K562 (cell line): ENCODE data around the gene MFSD8. TPM values are rescaled to one million over a fixed set of nuclear protein-coding genes. Genes with fewer than 3 reads are reported as not detected.

Experiments used
- ERF ChIP-seq: fragments of 450-650 bp; formaldehyde crosslinking; IDR thresholded peaks from 2 replicates; pipeline ENCODE4 v1.4.0; 2020; ENCODE audit warnings: mild to moderate bottlenecking, mixed read lengths
- GTF2A2 ChIP-seq: IDR thresholded peaks from 2 replicates; pipeline ENCODE4 v1.6.1; 2016; ENCODE audit warnings: mild to moderate bottlenecking, missing genetic modification characterization, missing compliant biosample characterization
- HMGN3 ChIP-seq: IDR thresholded peaks from 2 replicates; pipeline ENCODE4 v1.6.1; 2011; ENCODE audit warnings: borderline replicate concordance, low read depth, mild to moderate bottlenecking, mixed read lengths, low read length; ENCODE audit not compliant: insufficient read length; ENCODE audit errors: extremely low read depth
- MCM7 ChIP-seq, 2 experiments: fragments of 450-650 bp; IDR thresholded peaks; 2 replicates each; pipeline ENCODE4 v1.6.1; 2016 to 2018
- MLX ChIP-seq, 2 experiments: fragments of 450-650 bp in 1 of 2; sonication (generic) in 1 of 2; formaldehyde crosslinking; conservative IDR thresholded peaks; 2 replicates each; pipeline versions ENCODE4 v1.4.0 to v1.8.1; 2020 to 2022; ENCODE audit warnings: mild to moderate bottlenecking in 1 of 2, missing genetic modification reagents in 1 of 2
- MTA3 ChIP-seq: fragments of 450-650 bp; formaldehyde crosslinking; IDR thresholded peaks from 2 replicates; pipeline ENCODE4 v1.6.1; 2017; ENCODE audit warnings: mild to moderate bottlenecking, borderline replicate concordance
- SAP30 ChIP-seq: fragments of 200-600 bp; sonication (generic); IDR thresholded peaks from 2 replicates; pipeline ENCODE4 v1.6.1; 2012; ENCODE audit warnings: borderline replicate concordance, low read depth, mild to moderate bottlenecking, moderate library complexity, low read length, control low read depth, inconsistent platforms; ENCODE audit not compliant: insufficient read depth, poor library complexity, severe bottlenecking
- SOX6 ChIP-seq: fragments of 450-650 bp; IDR thresholded peaks from 2 replicates; pipeline ENCODE4 v1.6.1; 2014; ENCODE audit warnings: mild to moderate bottlenecking
- TOE1 ChIP-seq, 2 experiments: fragments of 450-650 bp in 1 of 2; sonication (generic) in 1 of 2; formaldehyde crosslinking in 1 of 2; IDR thresholded peaks; 2 replicates each; pipeline versions ENCODE4 v1.7.1 to v1.8.0; 2016 to 2022; ENCODE audit warnings: borderline replicate concordance in 2 of 2, mild to moderate bottlenecking in 2 of 2, antibody characterized with exemption in 1 of 2, inconsistent platforms in 1 of 2, low read depth in 1 of 2, missing genetic modification reagents in 1 of 2, moderate library complexity in 1 of 2
- UBTF ChIP-seq, 2 experiments: IDR thresholded peaks; 2 replicates each; pipeline ENCODE4 v1.6.1; 2012; ENCODE audit warnings: improper control_type of control experiment in 2 of 2, low read depth in 2 of 2, low read length in 2 of 2, borderline replicate concordance in 1 of 2
- ZC3H8 ChIP-seq: fragments of 450-650 bp; IDR thresholded peaks from 2 replicates; pipeline ENCODE4 v1.6.1; 2017
- ZEB2 ChIP-seq: fragments of 450-650 bp; IDR thresholded peaks from 2 replicates; pipeline ENCODE4 v1.6.1; 2016
- ZFP30 ChIP-seq: fragments of 250-450 bp; sonication (Bioruptor Pico); IDR thresholded peaks from 2 replicates; pipeline ENCODE4 v1.8.0; 2022; ENCODE audit warnings: moderate library complexity, mild to moderate bottlenecking, inconsistent platforms, borderline replicate concordance
- polyA plus RNA-seq, 8 experiments: library from polyadenylated mRNA; depleted of rRNA in 4 of 8; stranded (reverse) in 5 of 8; unstranded in 3 of 8; fragments of >200 nt; fragmentation: Nextera tagmentation in 2 of 8; fragmentation: Illumina TruSeq in 1 of 8; extraction: Ambion mirVana in 2 of 8; extraction: Trizol in 1 of 8; gene quantifications; 2 replicates each; pipeline versions ENCODE4 v1.2.1 to v1.2.3, GENCODE V29; 2011 to 2014; ENCODE audit warnings: inconsistent platforms in 1 of 8, missing spikeins in 1 of 8
- total RNA-seq, 7 experiments: library from RNA; depleted of rRNA in 6 of 7; stranded (reverse); fragments of >200 nt in 6 of 7; fragmentation: Illumina TruSeq in 2 of 7; extraction: Trizol in 2 of 7; gene quantifications; 2 replicates each; pipeline versions ENCODE4 v1.2.1 to v1.2.3, GENCODE V29; 2011 to 2021; ENCODE audit warnings: low replicate concordance in 1 of 7
- TF ChIP-seq, protein P1 (sequence below), 3 experiments: fragments of 200-800 bp in 1 of 3; sonication (Bioruptor generic) in 1 of 3; sonication (generic) in 1 of 3; formaldehyde crosslinking in 1 of 3; IDR thresholded peaks; 2 replicates each; pipeline versions ENCODE4 v1.6.1 to v1.8.0; 2016 to 2022; ENCODE audit warnings: mild to moderate bottlenecking in 2 of 3, missing compliant biosample characterization in 2 of 3, missing genetic modification characterization in 2 of 3, missing genetic modification reagents in 1 of 3

Gene MFSD8
- total and polyA plus RNA-seq, 9 of the 15 experiments (the other 6 are each of a cell fraction or from before 2014, with no cell fraction given): 7.0 to 27.2 (median 18.7) TPM

- TF ChIP-seq HMGN3: peak; percentile 9
- no peak for TF ChIP-seq ERF
- no peak for TF ChIP-seq GTF2A2
- no peak for TF ChIP-seq ZFP30 (CRISPR knock-in tag)
- no peak for TF ChIP-seq UBTF (IDR thresholded peaks at IDR 0.05; ENCODE audit: borderline replicate concordance in 1 of 2, low read depth in 2 of 2, low read length in 2 of 2)
- TF ChIP-seq SOX6: no peak
- TF ChIP-seq ZEB2: peak; percentile 68; the same call in 1 of the 2 replicates
- TF ChIP-seq, protein P1, sequence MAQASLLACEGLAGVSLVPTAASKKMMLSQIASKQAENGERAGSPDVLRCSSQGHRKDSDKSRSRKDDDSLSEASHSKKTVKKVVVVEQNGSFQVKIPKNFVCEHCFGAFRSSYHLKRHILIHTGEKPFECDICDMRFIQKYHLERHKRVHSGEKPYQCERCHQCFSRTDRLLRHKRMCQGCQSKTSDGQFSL (CRISPR knock-in tag; IDR thresholded peaks at IDR 0.05): no peak; the same call in 1 of the 2 replicates
- TF ChIP-seq, protein P1 (tag; IDR thresholded peaks at IDR 0.05): no peak
- TF ChIP-seq MCM7 (IDR thresholded peaks at IDR 0.05): no peak
- peak; percentile 17 for TF ChIP-seq SAP30
- TF ChIP-seq MLX (CRISPR knock-in tag; conservative IDR thresholded peaks at IDR 0.05): no peak
- TF ChIP-seq TOE1 (IDR thresholded peaks at IDR 0.05; ENCODE audit: borderline replicate concordance): no peak
- no peak for TF ChIP-seq TOE1 (CRISPR knock-in tag; IDR thresholded peaks at IDR 0.05; ENCODE audit: borderline replicate concordance, low read depth)
- no peak for TF ChIP-seq ZC3H8
- TF ChIP-seq MTA3: no peak
These were observed 816 bp upstream of the MFSD8 start (continued) for GRCh38 chr4:127965803-127966175.
